ENCODE results near the gene RAB6B.

RAB6B gene

DNA sequence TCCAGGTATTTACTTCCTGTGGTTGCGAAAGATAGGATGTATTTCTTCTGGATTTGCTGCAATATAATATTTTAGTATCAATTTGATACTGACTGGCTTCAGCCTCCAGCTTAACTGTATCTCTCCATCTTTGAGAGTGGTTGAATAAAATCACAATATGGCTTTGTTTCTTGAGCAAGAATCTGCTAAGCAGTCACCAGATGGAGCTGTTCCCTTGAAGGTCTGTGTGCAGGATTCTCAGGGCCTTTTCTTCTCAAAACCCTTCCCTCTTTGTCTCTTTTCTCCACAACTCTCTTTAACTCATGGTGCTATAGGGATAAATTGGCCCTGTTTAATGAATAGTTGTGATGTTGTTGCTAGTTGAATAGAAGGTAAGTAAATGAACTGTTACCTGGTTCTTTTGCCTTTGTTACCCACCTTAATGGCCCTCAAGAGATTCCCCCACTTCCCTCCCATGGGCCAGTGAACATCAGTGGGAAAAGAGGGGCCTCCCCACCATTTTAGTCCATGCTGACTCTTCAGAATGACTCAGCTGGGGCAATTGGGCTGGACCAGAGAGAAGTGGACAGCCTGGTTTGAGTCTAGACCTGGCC lies 34.8 kb upstream of the RAB6B start:
- DNase-seq: no peak

DNA sequence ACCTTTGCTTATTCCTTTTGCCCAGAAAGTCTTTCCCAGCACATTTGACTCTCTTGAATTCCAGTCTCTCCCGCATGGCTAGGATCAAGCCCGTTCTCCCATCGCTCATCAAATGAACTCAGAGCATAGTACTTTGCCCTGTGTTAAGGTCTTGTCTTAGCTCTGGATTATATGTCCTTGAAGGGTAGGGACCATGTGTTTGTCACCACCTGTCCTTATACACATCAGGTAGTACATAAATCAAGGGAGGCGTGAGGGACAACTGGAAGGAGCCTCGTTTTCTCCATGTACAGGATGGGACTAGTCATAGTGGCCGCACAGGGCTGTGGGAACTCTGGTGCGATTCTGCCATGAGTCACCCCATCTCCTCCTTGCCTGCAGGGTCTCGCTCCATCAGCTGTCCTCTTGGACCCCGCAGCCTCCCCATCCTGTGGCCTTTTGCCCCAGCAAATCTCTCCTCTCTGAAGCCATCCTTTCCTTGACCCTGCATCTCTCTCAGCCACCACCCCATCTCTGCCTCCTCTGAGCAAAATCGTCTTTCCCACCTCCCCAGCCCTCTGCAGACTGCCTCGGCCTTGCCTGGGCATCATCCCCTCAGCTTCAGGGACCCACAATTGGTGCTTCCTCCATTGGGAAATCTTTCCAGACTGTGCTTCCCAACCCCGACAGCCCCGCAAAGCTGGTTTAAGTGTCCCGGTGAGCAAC lies 33.4 kb upstream of the RAB6B start:
- no peak for DNase-seq

DNA sequence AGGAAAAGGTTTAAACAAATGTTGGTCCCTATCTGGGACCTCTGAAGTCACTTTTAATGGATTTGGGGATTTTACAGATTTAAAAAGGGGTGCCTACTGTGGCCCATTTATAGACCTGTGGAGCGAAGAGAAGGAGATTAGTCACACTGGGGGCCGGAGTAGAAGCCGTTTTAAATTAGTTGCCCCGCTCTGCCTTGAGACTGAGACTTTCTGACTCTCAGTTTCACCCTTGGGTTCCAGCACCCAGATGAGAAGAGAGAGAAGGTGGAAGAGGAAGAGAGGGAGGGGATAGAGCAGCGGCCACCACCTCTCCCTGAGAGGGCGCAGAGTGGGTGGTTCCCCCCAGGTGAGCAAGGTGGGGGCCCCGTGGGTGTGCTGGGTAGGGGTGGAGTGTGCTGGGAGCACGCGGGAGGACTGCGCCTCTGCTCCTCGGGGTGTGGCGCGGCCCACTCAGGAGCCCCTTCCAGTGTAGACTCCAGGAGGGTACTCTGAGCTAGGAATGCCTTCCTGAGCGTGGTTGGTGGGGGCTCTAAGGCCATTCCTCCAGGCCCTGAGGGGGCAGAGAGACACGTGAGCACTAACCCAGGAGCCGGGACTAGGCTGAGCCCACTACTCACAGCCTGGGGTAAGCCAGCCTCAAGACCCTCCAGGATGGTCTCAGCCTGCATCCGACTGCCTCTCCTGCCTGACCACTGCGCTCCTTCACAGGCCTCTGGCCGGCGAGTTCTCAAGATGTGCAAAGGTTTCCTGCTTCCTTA lies 32.6 kb upstream of the RAB6B start:
- DNase-seq: no peak

DNA sequence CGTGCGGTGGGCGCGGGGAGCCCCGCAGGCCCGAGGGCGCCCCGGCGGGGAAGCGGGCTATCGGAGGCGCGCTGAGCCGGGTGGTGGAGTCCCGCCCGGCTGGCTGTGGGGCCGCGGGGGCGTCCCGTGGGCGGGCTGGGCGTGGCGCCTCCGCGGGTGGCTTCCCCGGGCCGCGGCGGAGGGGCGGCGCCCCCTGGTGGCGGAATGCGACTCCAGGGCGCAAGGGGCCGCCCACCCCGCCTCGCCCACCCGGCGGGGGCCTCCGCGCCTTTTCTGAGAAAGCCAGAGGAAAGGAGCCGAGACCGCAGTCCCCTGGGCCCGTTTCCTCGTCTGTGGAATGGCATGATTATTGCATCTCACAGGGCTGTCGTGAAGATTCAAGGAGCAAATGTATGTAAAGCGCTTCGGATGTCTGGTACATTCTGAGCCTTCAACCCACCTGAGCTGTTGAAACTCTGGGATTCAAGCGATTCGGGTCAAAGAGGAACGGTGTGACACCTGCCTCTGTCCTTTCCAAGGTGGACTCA lies 31.9 kb upstream of the RAB6B start:
- DNase-seq: no peak

DNA sequence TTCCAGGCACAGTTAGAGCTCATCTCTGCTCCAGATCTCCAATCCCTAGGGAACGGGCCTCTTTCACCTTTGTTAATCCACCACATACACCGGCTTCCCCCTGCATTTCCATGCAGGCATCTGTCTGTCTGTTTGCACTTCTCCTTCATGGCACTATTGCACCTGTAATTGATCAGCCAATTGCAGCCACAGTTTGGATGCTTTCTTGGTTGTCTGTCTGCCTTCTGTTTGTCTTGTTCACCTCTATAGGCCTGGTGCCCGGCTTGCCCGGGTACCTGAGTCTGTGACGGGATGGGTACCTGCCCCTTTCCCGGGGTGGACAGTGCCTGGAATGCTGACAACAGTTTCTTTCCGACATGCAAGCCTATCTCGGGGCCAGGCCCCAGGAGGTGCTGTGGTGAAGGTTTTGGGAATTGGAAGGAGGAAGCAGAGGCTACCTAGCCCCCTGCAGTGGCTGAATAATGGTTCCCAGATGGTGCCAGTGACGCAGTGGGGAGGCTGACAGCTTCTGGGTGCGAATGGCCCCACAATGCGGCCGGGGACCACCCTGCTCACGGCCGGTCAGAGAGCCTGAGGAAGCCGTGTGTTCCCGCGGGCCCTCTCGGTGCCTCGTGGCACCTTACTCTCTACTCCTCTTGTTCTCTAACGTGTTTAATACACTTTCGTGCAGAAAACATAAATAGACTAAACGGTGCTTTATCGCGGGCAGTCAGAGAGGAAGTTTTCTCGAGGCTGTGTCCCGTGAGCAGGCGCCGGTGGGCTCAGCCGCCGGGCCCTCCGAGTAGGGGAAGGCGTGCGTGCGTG lies 31.3 kb upstream of the RAB6B start:
- no peak for DNase-seq

DNA sequence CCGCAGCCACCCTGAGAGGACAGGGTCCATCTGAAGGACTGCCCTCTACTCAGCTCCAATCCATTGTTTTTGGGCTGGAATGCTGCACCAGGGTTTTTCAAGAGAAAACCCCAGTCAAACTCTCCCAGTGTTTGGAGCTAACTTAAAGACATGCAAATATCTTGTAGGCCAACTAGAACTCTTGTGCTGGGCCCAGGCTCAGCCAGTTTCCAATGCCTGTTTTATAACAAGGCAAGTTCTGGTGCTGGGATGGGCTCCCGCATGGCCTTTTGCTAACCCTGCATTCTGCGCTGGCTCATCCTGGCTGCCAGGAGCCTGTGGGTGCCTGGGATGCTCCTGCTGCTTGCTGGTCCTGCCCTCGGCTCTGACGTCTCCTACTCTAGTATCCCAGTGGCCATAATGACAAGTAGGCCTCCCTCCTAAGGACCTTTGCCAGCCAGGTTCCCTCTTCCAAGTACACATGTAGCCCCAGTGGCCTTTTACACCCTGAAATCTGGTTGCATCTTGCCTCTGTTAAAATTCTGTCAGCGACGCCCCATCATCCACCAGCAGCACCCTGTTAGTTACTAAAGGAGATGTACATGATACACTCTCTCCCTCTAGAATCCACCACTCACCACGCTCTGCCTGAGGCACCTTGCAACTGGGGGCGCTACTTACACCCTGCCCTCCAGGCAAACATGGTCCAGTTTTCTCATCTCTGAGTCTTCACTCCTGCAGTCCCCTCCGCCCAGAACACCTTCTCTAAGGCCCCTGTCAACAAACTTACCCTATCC lies 30.5 kb upstream of the RAB6B start:
- no peak for DNase-seq

DNA sequence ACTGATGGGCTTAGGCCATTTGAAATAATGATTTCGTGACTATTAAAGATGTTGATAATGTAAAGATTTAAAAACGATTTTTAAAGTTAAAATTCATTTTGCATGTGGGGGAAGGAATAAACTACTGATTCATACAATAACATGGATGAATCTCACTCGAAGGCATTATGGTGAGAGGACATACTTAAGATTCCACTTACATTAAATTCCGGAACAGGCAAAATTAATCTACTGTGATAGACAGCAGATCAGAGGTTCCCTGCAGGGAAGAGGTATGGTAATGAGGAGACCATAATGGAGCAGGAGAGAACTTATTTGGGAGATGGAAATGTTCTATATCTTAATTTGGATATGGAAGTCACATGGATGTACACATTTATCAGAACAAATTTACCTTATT lies 28.4 kb upstream of the RAB6B start:
- DNase-seq: no peak

DNA sequence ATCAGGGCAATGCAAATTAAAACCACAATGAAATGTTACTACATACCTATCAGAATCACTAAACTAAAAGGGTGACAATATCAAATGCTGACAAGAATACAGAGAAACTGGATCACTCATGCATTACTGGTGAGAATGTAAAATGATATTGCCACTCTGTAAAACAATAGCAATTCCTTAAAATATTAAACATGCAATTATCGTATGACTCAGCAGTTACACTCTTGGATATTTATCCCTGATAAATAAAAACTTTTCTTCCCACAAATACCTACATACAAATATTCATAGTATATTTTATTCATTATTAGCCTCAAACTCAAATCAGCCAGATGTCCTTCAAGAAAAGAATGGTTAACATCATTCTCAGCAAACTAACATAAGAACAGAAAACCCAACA lies 25.9 kb upstream of the RAB6B start:
- no peak for DNase-seq

DNA sequence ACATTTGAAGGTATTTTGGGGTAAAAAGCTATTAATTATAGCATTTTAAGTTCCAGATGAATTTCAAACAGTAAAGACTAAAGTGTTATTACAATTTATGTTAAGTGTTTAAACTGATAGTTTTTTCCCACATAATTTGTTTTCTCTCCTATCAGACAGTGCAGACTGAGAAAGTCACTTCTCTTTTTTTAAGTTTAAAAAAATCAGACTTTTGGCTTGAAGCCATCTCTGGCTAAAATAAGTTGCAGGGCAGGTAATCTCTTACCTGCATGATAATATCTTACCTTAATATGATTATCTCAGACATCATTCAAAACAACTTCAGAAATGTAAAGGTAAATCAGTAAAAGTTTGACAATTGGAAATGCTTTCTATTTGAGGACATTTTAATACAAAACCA lies 21.5 kb upstream of the RAB6B start:
- no peak for DNase-seq

DNA sequence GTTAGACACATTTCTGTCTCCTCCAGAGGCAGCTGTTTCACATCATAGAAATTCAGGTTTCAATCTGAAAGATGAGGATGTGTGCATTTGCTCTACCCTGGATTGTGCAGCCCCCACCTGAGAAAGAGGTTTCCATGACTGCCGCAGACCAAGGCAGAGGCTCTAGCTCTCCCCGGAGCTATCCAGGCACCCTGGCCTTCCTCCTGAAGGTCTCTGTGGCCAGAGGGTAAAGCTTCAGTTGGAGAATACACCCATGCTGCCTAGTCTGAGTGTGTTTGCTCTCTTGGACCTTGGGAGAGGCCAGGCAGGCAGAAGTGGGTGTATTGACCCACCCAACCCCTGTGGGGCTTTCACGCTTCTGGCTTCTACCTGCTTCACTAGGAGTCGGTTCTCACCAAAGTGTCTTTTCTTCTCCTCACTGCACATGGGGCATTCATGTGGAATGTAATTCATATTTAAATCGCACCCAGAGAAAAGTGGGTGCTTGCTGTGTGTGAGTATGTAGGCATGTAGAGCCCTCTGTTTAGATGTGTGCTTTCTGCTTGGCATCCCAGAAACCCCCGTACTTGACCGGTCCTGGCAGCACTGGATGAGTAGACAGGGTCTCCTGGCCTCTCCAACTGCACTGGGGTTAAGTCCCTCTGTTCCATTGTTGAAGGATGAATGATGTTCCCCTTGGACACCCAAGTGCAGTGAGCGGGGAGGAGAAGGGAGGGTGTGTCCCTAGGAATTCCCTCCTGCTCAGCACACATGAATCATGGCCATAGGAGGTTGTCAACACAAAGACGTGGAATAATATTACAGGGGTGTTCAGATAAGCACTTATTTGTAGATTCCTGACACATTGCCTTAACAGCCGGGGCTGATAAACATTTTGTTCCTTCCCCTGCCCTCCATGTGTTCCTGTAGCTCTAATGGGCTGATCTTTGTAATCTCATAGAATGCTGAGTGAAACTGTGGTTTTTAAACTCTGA lies 20.3 kb upstream of the RAB6B start:
- no peak for DNase-seq

DNA sequence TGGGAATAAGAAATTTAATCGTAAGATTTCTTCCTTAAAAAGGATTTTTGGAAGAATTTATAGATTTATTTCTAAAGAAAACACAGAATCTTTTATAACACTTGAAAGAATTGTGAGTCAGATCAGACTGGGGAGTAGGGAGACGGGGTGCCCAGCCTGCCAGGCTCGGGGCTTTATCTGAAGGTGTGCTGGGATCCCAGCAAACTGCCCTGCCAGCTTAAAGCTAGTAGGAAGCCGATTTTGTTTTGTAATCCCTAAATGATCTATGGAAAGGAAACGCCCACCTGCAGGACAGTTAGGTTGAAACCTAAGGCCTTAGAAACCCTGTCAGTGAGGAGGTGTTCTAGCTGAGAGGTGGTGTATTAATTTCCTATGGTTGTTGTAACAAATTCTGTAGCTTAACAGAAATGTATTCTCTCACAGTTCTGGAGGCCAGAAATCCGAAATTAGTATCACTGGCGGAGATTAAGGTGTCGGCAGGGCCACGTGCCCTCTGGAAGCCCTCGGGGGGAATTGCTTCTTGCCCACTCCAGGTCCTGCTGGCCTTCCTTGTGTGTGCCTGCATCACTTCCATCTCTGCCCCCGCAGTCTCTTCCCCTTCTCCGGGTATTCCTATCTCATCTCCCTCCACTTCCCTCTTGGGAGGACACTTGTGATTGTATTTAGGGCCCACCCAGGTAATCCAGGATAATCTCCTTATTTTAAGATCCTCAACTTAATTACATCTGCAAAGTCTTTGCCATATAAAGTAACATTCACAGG lies 19.3 kb upstream of the RAB6B start:
- DNase-seq: no peak

DNA sequence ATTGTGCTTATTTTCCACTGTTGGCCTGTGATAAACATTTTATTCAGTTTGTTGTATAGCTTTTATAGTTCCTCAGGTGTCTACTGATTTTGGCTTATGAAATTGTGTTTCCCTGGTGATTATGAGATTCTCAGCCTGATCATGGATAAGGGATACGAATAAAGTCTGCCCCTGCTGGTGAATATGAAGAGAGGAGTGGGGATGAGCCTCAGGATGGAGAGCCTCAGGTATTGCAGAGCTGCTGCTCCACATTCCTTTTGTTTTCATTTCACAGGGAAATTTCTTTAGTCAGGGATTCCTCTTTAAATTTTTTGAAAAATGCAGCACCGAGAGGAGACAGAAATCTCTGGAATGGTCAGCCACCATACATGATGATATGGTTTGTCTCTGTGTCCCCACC lies 14.7 kb upstream of the RAB6B start:
- no peak for DNase-seq

DNA sequence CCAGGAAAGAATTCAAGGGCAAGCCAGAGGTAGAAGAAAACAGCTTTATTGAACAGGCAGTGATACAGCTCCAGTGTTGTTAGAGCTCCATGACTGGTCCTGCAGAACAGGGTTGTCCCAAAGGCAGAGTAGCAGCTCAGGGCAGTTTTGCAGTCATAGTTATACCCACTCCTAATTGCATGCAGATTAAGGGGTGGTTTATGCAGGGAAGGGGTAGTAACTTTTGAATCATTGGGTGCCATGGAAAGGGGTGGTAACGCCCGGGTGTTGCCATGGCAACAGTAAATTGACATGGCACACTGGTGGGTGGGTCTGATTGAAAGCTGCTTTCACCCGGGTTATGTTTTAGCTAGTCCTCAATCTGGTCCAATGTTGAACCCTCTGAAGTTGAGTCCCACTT lies 9.7 kb upstream of the RAB6B start:
- no peak for DNase-seq

DNA sequence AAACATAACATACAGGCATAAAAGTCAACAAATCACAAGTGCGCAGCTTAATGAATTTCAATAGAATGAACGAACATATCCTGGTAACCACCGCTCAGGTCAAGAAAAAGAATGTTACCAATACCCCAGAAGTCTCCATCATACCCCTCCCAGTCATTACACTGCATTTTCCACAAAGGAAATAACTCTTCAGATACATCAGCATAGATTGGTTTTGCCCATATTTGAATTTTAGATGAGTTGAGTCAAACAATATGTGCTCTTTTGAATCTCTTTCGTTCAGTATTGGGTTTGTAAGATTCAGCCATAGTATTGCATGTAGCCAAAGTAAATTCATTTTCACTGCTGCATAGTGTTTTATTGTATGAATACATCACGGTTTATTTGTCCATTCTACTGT lies 6.2 kb upstream of the RAB6B start:
- DNase-seq: no peak

DNA sequence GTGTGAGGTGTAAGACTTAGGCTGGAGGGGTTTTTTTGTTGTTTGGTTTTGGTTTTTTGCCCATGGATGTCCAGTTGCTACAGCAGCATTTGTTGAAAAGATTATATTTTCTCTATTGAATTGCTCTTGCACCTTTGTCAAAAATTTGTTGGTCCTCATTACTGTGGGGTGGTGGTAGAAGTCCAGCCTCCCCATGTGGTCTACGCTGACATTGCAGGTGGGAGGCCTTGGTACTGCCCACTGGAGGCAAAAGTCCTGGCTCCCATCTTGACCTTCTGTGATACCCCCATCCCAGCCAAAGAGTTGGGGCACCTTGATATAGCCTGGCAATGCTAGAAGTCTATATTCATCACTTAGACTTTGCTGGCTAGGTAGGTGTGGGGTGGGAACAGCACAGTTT lies 5.4 kb upstream of the RAB6B start:
- DNase-seq: no peak

DNA sequence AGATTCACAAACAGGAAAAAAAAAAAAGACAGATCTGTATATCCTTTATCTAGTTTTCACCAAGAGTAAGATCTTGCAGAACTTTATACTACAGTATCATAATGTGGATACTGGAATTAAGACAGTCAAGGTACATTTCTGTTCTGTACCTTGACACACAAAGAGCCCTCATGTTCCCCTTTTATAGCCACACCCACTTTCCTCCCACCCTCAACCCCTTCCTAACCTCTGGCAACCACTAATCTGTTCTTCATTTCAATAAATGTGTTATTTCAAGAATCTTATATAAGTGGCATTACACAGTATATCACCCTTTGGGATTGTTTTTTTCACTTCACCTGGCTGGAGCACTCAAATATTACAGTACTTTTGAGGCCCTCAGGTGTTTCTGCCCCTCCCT lies 3.6 kb upstream of the RAB6B start:
- DNase-seq: no peak

DNA sequence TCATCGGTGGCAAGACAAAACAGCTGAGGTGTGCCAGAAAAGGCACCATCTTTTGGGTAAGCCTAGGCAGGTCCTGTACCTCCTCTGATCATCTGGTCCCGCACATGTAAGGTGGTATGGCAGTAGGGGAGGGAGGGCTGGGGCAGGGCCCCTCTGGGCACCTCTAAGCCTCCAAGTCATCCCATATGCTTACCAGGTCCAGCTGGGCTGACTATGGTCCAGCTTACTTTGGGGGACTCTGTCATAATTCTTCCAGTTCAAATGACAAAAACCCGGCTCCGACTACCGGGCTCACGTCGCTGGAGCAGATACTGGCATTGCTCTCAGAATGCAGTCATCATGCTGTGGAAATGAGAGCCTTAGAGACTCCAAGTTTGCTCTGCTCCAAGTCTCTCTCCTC lies 1.9 kb upstream of the RAB6B start:
- no peak for DNase-seq

DNA sequence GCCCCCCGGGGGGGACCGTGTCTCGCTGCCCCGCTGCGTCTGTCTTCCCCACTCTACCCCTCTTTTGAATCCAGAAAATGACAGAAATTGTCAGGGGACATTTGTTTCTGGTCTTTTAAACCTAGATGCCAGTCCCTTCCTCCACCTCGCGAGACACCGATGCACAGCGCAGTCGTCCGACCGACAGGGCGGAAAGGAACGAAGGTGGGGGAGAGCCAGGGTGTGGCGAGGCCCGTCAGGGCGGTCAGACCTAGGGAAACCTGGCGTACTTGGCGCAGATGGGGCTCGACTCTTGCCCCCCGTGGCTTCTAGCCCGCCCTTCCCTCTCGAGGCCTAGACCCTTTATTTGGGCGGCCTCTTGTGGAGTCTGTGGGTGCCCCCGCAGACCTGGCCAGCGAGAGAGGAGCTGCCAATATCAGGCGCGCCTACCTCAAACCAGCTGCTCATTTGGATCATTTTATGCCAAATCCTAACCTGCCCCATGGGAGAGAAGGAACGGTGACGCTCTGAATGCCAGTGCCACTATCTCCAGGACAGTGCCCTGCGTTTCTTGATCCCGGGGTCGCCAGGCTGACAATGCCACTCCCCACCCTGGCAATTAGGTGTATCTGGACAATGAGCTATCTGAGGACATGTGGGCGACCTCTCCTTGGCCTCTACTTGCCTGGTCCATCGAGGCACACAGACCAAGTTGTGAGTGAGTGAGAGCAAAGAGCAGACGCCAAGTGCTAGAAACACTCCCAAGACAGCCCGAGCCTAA lies 500 bp upstream of the RAB6B start:
- DNase-seq: no peak

DNA sequence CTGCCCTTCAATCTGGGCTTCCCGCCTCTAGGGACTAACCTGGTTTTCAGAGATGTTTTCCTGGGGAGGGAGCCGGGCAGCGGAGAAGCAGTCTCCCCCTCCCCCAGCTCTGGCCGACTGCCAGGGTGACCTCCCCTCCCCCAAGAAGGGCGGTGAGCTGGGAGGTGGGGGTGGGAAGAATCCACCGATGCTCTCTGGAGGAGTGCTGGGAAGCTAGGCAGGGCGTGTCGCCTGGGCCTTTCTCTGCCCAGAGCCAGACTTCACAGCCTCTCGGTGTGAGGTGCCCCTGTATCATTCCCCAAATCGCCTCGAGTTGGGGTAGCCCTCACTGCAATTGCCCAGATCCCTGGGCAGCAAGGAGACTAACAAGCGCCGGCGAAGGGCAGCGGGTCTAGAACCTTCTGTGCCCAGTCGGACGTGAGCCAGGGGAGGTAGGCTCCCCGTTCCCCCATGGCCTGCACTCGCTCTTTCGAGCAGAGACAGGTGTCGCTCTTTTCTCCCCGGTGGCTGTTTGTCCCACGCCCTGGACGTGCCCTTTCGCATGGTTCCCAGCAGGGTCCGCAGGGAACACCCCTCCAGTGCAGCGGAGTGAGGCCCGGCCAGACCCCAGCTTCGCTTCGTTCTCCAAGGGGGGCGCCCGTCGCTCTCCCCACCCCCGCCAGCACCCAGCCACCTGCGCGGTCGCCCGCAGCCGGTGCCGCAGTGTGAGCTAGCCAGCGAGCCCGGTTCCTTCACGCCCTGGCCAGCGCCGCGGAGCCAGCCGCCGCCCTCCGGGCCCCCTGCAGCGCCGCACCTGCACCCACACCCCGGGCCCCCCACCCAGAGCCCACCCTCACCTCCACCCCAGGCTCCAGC lies 1.1 kb downstream of the RAB6B start:
- no peak for DNase-seq

All from cerebellar nuclear complex (tissue), 1 donor.